ENCODE data around the gene SRGAP3. TPM values are rescaled to one million over a fixed set of nuclear protein-coding genes. Genes with fewer than 3 reads are reported as not detected.

Gene SRGAP3
- total and polyA plus RNA-seq, 10 of the 15 experiments (the other 5 are each of a cell fraction or from before 2014, with no cell fraction given) = 0.32 to 1.7 (median 0.99) TPM

DNA sequence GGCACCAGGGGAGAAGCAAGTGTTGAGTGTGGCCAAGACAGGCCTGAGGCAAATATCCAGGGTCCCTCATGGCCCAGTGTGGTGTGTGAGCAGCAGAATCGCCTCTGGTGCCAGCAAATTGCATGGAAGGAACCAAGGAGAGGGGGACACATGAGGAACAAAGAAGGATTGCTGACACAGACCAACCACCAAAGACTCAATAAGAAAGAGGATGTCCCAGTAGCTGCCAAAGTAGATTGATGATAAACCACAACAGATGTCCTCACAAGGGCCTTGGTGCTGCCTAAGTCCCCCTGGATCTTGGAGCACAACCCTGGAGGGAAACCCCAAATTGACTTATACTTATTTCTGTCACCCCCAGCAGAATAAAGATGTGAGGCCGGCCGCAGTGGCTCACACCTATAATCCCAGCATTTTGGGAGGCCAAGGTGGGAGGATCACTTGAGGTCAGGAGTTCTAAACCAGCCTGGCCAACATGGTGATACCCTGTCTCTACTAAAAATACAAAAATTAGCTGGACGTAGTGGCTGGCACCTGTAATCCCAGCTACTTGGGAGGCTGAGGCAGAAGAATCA, 10.6 kb downstream of the SRGAP3 start:
- intact Hi-C loops (cut with micrococcal nuclease; ENCODE audit: unreplicated experiment) = no loop called here
- H3K4me2 ChIP-seq (ENCODE audit: control insufficient read depth, insufficient read depth) = no peak overlapping the region
- no peaks in the 10 kb centered on the region for H3K79me2 ChIP-seq (ENCODE audit: control insufficient read depth, insufficient read depth, low read length)
- CTCF ChIA-PET = no interaction called here
- in situ Hi-C loops (cut with MboI) = no loop called here
- TF ChIP-seq, protein P1, sequence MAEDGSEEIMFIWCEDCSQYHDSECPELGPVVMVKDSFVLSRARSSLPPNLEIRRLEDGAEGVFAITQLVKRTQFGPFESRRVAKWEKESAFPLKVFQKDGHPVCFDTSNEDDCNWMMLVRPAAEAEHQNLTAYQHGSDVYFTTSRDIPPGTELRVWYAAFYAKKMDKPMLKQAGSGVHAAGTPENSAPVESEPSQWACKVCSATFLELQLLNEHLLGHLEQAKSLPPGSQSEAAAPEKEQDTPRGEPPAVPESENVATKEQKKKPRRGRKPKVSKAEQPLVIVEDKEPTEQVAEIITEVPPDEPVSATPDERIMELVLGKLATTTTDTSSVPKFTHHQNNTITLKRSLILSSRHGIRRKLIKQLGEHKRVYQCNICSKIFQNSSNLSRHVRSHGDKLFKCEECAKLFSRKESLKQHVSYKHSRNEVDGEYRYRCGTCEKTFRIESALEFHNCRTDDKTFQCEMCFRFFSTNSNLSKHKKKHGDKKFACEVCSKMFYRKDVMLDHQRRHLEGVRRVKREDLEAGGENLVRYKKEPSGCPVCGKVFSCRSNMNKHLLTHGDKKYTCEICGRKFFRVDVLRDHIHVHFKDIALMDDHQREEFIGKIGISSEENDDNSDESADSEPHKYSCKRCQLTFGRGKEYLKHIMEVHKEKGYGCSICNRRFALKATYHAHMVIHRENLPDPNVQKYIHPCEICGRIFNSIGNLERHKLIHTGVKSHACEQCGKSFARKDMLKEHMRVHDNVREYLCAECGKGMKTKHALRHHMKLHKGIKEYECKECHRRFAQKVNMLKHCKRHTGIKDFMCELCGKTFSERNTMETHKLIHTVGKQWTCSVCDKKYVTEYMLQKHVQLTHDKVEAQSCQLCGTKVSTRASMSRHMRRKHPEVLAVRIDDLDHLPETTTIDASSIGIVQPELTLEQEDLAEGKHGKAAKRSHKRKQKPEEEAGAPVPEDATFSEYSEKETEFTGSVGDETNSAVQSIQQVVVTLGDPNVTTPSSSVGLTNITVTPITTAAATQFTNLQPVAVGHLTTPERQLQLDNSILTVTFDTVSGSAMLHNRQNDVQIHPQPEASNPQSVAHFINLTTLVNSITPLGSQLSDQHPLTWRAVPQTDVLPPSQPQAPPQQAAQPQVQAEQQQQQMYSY (CRISPR knock-in tag; IDR thresholded peaks at IDR 0.05) = no peak
- TF ChIP-seq EP300 (IDR thresholded peaks at IDR 0.05; ENCODE audit: borderline replicate concordance in 1 of 2, control insufficient read depth in 1 of 2, low read depth in 2 of 2, low read length in 2 of 2) (no peak), TARDBP (IDR thresholded peaks at IDR 0.05; ENCODE audit: borderline replicate concordance) (no peak), TCF12 (IDR thresholded peaks at IDR 0.05; ENCODE audit: low read depth, low read length) (no peak), ZNF24 (IDR thresholded peaks at IDR 0.05) (no peak), MYB (IDR thresholded peaks at IDR 0.05; ENCODE audit: borderline replicate concordance, low read depth, low read length) (no peak), ZBTB33 (IDR thresholded peaks at IDR 0.05) (no peak), POLR2A (IDR thresholded peaks at IDR 0.05; ENCODE audit: low read depth, low read length) (no peak), ZBED1 (IDR thresholded peaks at IDR 0.05; ENCODE audit: borderline replicate concordance) (no peak), FOXK2 (IDR thresholded peaks at IDR 0.05) (no peak), GATAD2B (conservative IDR thresholded peaks at IDR 0.05; ENCODE audit: low read depth) (no peak), POU2F2 (IDR thresholded peaks at IDR 0.05; ENCODE audit: borderline replicate concordance, low read depth, low read length) (no peak), YBX1 (IDR thresholded peaks at IDR 0.05) (no peak), EZH2 (IDR thresholded peaks at IDR 0.05; ENCODE audit: borderline replicate concordance, control insufficient read depth, low read depth, low read length) (no peak)
- TF ChIP-seq, protein P2, sequence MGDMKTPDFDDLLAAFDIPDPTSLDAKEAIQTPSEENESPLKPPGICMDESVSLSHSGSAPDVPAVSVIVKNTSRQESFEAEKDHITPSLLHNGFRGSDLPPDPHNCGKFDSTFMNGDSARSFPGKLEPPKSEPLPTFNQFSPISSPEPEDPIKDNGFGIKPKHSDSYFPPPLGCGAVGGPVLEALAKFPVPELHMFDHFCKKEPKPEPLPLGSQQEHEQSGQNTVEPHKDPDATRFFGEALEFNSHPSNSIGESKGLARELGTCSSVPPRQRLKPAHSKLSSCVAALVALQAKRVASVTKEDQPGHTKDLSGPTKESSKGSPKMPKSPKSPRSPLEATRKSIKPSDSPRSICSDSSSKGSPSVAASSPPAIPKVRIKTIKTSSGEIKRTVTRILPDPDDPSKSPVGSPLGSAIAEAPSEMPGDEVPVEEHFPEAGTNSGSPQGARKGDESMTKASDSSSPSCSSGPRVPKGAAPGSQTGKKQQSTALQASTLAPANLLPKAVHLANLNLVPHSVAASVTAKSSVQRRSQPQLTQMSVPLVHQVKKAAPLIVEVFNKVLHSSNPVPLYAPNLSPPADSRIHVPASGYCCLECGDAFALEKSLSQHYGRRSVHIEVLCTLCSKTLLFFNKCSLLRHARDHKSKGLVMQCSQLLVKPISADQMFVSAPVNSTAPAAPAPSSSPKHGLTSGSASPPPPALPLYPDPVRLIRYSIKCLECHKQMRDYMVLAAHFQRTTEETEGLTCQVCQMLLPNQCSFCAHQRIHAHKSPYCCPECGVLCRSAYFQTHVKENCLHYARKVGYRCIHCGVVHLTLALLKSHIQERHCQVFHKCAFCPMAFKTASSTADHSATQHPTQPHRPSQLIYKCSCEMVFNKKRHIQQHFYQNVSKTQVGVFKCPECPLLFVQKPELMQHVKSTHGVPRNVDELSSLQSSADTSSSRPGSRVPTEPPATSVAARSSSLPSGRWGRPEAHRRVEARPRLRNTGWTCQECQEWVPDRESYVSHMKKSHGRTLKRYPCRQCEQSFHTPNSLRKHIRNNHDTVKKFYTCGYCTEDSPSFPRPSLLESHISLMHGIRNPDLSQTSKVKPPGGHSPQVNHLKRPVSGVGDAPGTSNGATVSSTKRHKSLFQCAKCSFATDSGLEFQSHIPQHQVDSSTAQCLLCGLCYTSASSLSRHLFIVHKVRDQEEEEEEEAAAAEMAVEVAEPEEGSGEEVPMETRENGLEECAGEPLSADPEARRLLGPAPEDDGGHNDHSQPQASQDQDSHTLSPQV (IDR thresholded peaks at IDR 0.05) = no peak
- H4K20me1 ChIP-seq (ENCODE audit: control insufficient read depth, insufficient read depth) = no peaks in the 10 kb centered on the region
- H3K9ac ChIP-seq (ENCODE audit: control insufficient read depth, insufficient read depth, low read length) = no peak overlapping the region
- no peak for ATAC-seq
- BruUV-seq (replicated peaks) = no TSS peak
- POLR2A ChIA-PET = no interaction called here
- no peak overlapping the region for H2AFZ ChIP-seq (ENCODE audit: control insufficient read depth, low read depth, low read length)
- H3K36me3 ChIP-seq (ENCODE audit: control insufficient read depth in 2 of 2, insufficient read depth in 2 of 2, low read length in 1 of 2) = no peaks in the 10 kb centered on the region
- H3K4me3 ChIP-seq = no peak overlapping the region
- no peak for DNase-seq (ENCODE audit: low read depth, low spot score)
- H3K27me3 ChIP-seq (replicated peaks in 1 of 2; ENCODE audit: control insufficient read depth in 2 of 2, insufficient read depth in 2 of 2, low read length in 1 of 2) = no peaks in the 10 kb centered on the region; a peak in 1 of 4 replicates
- H3K27ac ChIP-seq (ENCODE audit: control insufficient read depth, insufficient read depth) = no peak overlapping the region
- 69% methylated on average over 4 of the region's 4 CpGs for WGBS (ENCODE audit: insufficient coverage, insufficient replicate concordance, low lambda C conversion rate, missing lambda C conversion rate)
- no peaks in the 10 kb centered on the region for H3K9me3 ChIP-seq (replicated peaks; ENCODE audit: control insufficient read depth, insufficient read depth, low read length)
- RAD21 ChIA-PET (ENCODE audit: unreplicated experiment) = no interaction called here
- SMC1A ChIA-PET (ENCODE audit: uncharacterized antibody, unreplicated experiment) = no interaction called here
- FAIRE-seq = no peak
- no peaks in the 10 kb centered on the region for H3K4me1 ChIP-seq (ENCODE audit: control insufficient read depth, insufficient read depth, low read length)
